ENCODE results near the gene AMD1. TPM values are rescaled to one million over a fixed set of nuclear protein-coding genes. Genes with fewer than 3 reads are reported as not detected.
"Not testable (repeated sequence)": the region's sequence is repeated elsewhere in the genome, so short reads cannot be mapped to it uniquely, and the experiment has no call there.

AMD1 gene
- total RNA-seq, 1 donor from 2014 or later = 89.3 TPM

DNA sequence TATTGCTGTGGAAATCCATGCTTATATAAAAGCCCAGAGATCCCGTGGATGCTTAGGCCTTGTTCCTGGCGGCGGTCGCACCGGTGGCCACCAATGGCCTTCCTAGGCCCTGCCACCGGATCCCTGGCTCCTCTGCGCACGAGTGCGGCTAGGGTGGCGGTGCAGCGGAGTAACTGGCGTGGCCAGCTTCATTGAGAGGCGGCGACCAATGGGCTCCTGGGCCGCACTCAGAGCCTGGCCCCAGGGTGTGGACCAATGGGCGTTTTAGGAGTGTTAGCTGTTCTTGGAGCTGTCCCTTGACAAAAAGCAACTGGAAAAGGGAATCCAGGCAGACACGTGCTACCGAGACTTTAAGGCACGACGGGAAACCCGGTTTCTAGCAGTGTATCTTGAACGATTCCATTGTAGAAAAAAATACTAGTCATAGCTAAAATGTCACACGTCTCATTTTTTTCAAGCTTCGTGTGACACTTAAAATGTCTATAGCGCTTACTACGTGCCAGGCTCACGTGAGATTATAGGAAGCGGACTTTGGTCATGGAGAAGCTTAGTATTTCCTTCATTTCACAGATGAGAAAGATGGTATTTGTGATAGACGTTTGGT is 1.7 kb downstream of the AMD1 start:
- peak; percentile 84 for ATAC-seq
- intact Hi-C loops (cut with micrococcal nuclease) = loop anchor here (5.0 kb wide), 2 partner anchors 59 to 194 kb away; partner anchors contain the start of gene CDK19
- peak; percentile 92 for DNase-seq

DNA sequence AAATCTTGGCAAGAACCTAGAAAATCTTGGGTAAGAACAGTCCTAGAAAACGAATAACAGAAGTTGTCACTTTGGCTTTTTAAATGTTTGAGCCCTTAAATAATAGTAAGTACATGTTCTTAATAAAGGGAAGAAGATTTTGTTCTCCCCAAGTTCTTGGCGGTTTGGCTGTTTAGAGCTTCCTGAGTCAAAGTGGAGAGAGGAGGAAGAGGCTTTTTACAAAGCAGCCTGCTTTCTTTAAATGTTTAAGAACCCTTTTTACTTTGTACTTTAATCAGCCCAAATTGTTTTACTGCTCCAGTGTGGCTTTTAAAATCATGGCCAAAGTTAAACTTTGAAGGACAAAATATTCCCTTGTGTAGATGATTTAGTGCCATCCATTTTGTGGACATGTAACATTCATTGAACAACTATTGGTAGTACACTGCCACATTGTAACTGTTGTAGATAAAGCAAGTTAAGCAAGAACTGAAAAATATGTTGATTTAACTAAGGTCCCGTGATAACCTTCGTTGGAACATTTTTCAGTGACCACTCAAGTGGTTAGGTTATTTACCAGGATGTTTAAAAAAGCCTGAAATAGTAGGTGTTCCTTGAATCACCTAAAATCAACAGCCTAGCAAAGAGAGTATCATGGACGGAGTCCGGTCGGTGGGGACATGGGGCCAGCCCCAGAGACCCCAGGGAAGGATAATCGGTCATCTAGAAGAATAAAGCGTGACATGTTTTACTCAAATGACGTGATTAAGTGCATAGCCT is 2.4 kb downstream of the AMD1 start:
- ATAC-seq = no peak
- DNase-seq = no peak
- intact Hi-C loops (cut with micrococcal nuclease) = loop anchor here (5.0 kb wide), 2 partner anchors 60 to 195 kb away; partner anchors contain the start of gene CDK19

- intact Hi-C loops (cut with micrococcal nuclease) = loop anchor here (5.0 kb wide), 2 partner anchors 60 to 195 kb away; partner anchors contain the start of gene CDK19
- ATAC-seq (no peak), DNase-seq (no peak)
Observed at GRCh38 chr6:110877569-110877968, 3.0 kb downstream of the AMD1 start.

DNA sequence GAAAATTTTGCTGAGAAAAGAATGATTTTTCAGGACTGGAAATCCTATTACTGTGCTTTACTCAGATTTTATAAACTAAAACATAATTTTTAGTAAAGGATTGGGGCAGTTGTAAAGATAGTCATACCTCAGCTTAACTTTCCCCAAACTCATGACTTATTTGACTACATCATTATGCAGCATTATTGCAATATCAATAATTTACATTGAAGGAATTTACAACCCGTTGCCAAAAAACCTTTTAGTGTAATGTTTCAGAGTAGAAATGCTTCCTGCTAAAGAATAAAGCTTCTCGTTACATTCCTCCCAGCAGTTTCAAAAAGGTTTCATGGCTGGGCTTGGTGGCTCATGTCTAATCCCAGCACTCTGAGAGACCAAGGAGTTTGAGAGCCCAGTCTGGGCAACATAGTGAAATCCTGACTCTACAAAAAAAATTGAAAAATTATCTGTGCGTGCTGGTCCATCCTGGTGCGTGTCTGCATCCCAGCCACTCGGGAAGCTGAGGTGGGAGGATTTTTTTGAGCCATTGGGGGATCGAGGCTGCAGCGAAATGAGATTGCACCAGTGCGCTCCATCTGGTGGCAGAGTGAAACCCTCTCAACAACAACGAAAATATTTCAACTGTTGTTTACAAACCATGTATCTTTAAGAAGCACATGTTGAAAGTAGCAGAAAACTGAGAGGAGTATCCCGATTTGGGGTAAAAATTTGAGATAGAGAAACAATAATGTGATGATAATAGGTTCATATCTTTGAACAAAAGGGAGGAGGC is 4.4 kb downstream of the AMD1 start:
- ATAC-seq = no peak
- intact Hi-C loops (cut with micrococcal nuclease) = loop anchor here (5.0 kb wide), 2 partner anchors 62 to 197 kb away; partner anchors contain the start of gene CDK19
- no peak for DNase-seq

- no peak for ATAC-seq
- intact Hi-C loops (cut with micrococcal nuclease) = no loop called here
- DNase-seq = no peak
Observed at GRCh38 chr6:110880651-110881050, 6.1 kb downstream of the AMD1 start.

DNA sequence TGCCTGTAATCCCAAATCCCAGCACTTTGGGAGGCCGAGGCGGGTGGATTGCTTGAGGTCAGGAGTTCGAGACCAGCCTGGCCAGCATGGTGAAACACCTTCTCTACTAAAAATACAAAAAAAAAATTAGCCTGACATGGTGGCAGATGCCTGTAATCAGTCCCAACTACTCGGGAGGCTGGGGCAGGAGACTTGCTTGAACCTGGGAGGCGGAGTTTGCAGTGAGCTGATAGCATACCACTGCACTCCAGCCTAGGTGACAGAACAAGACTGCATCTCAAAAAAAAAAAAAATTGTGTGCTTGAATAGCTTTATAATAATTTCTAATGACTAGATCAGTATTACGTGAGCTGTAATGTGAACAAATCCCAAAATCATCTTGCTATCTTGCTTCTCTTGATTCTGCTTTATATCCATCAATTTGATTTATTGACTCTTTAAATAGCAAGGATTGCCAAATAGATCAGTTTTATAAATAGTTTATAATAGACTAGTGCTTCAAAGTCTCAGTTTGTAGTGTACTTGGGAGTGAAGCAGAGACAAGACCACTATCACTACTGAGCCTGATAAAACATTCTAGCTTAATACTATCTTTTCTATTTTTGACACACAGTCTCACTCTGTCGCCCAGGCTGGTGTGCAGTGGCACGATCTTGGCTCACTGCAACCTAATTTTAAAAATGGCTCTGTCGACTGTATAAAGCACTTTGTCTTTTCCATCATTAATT is 7.1 kb downstream of the AMD1 start:
- DNase-seq = no peak
- intact Hi-C loops (cut with micrococcal nuclease) = no loop called here
- peak; percentile 90 for ATAC-seq

- intact Hi-C loops (cut with micrococcal nuclease) = no loop called here
- ATAC-seq = peak; percentile 3
- no peak for DNase-seq
Observed at GRCh38 chr6:110882274-110882619, 7.7 kb downstream of the AMD1 start.

DNA sequence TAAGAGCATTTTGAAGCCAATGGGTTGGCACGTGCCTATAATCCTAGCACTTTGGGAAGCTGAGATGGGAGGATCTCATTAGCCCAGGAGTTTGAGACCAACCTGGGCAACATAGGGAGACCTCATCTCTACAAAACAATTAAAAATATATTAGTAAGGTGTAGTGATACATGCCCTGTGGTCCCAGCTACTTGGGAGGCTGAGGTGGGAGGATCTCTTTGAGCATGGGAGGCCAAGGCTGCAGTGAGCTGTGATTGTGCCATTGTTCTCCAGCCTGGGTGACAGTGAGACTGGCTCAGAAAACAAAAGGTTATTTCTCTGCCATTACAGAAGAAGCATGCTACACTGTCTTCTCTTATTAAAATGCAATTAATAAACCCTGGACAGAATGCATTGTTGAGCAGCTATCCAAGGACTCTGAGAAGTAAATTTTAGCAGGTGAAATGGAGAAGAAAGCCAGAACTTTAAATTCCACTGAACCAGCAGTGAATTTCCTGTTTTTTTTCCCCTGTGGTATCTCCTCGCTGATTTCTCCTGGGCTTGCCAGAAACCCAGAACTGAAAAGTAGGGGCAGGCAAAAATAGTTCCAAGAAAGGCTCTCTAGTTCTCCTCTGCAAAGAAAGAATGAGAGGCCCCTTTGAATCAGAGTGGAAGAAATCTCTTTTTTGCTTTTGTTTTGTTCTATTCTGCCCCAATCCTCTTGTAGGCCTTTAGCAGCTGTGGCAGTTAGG is 8.4 kb downstream of the AMD1 start:
- DNase-seq = no peak
- no peak for ATAC-seq
- intact Hi-C loops (cut with micrococcal nuclease) = no loop called here

DNA sequence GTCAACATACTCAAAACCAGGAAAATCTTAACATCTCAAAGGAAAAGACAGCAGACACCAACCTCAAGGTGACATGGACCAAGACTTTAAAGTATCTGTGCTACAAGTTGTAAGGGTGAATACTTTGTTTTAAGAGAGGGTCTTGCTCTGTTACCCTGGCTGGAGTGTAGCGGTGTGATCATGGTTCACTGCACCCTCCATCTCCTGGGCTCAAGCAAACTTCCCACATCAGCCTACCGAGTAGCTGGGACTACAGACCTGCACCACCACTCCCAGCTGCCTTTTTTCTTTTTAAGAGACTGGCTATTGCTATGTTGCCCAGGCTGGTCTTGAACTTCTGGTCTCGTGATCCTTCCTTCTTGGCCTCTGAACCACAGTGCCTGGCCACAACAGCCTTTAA is 9.7 kb downstream of the AMD1 start:
- intact Hi-C loops (cut with micrococcal nuclease) = no loop called here
- ATAC-seq = no peak

DNA sequence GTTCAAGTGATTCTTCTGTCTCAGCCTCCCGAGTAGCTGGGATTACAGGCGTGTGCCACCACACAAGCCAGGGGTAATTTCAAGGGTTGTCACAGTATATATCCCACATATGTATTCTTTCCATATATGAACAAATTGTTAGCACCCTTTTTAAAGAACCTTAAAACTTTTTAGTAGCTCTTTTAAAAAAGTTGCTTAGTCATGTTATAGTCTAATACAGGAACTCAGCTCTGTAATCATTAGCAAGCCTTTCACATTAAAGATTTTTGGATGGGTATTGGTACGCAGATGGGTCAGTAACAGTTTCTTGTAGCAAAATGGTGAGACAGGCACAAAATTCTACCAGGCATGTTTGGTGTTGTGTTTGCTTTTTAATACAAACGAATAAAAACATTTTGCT is 10.9 kb downstream of the AMD1 start:
- ATAC-seq = no peak
- DNase-seq = no peak
- intact Hi-C loops (cut with micrococcal nuclease) = no loop called here

More for the DNA sequence above, 9.7 kb downstream of the AMD1 start:
- DNase-seq = no peak

DNA sequence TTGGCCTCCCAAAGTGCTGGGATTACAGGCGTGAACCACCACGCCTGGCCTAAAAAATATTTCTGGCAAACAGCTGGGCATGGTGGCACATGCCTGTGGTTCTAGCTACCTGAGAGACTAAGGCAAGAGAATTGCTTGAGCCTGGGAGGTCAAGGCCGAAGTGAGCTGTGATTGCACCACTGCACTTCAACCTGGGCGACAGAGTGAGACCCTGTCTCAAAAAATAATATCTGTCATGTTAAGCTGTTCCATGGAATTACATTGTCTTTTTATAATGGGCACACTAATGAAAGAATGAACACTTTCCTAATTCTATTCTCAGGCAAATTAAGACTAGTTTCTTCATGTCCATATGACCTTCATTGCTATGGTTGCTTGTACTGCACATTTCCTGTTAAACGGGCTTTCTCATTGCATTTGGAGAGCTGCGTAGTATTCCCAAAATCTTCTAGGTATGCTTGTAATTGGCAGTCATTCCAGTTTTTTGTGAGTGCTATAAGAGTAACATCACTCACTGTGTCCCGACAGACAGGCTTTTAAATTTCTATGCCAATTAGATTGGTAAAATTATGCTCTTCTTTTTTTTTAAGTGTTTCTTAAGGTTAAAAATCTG is 12.1 kb downstream of the AMD1 start:
- ATAC-seq = no peak
- intact Hi-C loops (cut with micrococcal nuclease) = no loop called here
- no peak for DNase-seq

DNA sequence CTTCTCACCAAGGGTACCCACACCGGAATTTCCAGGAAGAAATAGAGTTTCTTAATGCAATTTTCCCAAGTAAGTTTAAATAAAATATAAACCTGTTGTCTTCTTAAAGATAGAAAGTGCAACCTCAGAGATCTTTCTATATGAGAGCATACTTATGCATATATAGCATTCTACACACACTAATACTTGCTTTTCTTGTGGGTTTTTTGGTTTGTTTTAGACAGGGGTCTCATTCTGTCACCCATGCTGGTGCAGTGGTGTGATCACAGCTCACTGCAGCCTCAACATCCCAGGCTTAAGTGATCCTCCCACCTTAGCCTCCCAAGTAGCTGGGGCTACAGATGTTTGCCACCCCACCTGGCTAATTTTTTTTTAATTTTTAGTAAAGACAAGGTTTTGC is 15.7 kb downstream of the AMD1 start:
- ATAC-seq = no peak
- intact Hi-C loops (cut with micrococcal nuclease) = no loop called here
- DNase-seq = no peak

DNA sequence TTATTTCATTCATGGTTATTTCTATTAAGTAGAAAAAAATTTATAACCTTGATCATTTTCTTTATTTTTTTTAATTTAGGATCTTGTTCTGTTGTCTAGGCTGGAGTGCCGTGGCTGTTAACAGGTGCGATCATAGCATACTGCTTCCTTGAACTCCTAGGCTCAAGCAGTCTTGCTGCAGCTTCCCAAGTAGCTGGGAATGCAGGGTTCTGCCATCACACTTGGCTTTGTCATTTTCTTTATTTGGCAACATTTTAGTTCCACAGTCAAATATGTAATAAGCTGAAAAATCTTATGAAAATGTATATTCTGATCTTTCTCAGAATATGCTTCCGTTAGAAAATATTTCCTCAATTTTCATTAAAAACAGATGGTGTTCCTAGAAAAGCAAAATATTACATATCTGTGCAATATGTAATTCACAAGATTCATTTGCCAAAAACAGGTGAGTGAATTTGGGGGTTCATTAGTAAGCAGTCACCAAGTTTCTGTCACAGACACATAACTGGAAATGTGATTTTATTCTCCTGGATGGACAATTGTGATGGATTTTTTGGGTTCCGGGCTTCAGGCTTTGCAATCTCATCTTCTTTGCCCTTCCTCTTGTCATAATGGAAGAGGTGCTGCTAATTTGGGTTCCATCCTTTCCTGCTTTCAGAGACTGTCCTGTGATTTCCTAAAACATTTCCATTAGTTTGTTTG is 21.5 kb downstream of the AMD1 start:
- ATAC-seq (no peak), DNase-seq (no peak)
- intact Hi-C loops (cut with micrococcal nuclease) = no loop called here

- intact Hi-C loops (cut with micrococcal nuclease) = no loop called here
- DNase-seq = no peak
- no peak for ATAC-seq
Observed at GRCh38 chr6:110897433-110897832, 22.8 kb downstream of the AMD1 start.

DNA sequence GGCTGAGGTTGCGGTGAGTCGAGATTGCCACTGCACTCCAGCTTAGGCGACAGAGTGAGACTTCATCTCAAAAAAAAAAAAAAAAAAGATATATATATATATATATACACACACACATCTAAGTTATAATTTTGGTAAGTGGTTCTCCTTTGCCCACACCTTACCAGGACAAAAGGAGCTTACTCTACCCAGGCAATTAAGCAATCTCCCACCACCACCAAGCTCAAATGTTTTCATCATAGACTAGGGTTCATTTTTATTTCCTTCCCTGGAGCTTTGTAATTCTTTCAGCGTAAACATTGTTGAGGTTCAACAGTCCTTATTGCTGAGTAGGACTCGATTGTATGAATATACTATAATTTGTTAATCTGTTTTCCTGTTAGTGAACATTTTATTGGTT is 23.5 kb downstream of the AMD1 start:
- no peak for ATAC-seq

GRCh38 chr6:110900028-110900598 is 25.5 kb downstream of the AMD1 start:
- intact Hi-C loops (cut with micrococcal nuclease) = no loop called here
- ATAC-seq (no peak), DNase-seq (no peak)

More for the DNA sequence above, 23.5 kb downstream of the AMD1 start:
- intact Hi-C loops (cut with micrococcal nuclease) = no loop called here
- DNase-seq = no peak

GRCh38 chr6:110901601-110902000 is 27.0 kb downstream of the AMD1 start:
- ATAC-seq; intact Hi-C loops (cut with micrococcal nuclease); DNase-seq: not testable (repeated sequence)
